GM10266 (cell line): Measurements from ENCODE around the gene NDUFB8.

ENCODE experiments used
- DNase-seq: peaks from one replicate; pipeline ENCODE4 v3.0.0; 2012; ENCODE audit errors: extremely low spot score
- CTCF ChIP-seq: IDR thresholded peaks from 2 replicates; pipeline ENCODE4 v1.5.1; 2012; ENCODE audit warnings: mild to moderate bottlenecking, low read depth; ENCODE audit not compliant: control insufficient read depth, insufficient read depth; ENCODE audit errors: missing control alignments

NDUFB8 gene

GRCh38 chr10:100506596-100507356 lies 22.9 kb downstream of the NDUFB8 start:
- DNase-seq = no peak
- TF ChIP-seq CTCF = no peak

DNA sequence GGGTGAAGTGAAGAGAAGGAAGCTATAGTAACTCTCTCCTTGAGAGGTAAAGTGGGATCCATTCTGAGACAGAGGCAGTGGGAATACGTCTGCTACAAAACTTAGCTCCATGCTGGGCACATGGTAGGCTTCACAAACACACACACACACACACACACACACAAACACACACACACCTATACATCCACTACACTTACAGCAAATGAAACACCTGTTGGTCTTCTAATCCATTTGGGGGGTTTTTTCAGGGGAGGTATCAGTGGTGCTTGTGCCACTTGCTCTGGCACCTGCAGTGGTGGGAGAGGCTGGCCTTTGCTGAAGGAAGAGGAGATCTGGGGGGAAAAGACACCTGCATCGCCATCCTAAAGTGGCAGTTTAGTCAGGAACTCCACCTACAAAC lies 24.5 kb downstream of the NDUFB8 start:
- TF ChIP-seq CTCF = no peak
- DNase-seq = no peak

DNA sequence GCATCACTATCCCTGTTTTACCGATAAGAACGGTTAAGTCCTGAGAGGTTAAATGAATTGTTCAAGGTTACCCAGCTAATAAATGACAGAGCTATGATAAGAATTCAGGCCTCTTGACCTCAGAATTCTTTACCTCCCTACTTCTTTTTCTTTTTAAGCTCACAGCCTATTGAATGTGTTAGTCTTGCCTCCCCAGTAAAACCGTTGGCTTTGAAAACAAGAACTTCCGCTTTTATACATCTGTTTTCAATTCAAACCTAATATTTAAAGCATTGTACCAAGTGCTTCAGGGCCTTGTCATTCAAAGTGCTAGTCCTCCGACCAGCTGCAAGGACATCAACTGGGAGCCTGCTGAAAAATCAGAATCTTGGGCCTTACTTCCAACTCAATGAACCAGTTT lies 25.6 kb downstream of the NDUFB8 start:
- no peak for TF ChIP-seq CTCF
- DNase-seq = no peak

DNA sequence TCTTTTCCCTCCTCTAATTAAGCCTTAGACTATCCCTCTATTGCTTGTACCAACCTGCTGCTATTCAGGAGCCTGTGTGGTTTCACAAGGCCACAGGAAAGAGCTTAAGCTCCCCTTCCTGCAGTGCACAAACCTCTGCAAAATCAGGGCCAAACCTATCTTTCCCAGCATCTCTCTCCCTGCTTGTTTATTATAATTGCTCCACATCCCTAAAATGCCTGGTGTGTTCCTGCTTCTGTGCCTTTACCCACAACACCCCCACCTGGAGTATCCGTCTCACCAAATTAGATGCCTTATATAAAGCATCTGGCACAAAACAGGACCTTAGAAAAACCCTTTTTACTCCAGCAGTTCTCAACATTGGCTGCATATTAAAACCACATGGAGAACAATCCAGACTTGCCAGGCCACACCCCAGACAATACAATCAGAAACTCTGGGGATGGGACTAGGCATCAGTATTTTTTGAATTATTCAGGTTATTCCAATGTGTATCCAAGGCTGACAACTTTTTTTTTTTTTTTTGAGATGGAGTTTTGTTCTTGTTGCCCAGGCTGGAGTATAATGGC lies 26.7 kb downstream of the NDUFB8 start:
- TF ChIP-seq CTCF = no peak
- DNase-seq = no peak

DNA sequence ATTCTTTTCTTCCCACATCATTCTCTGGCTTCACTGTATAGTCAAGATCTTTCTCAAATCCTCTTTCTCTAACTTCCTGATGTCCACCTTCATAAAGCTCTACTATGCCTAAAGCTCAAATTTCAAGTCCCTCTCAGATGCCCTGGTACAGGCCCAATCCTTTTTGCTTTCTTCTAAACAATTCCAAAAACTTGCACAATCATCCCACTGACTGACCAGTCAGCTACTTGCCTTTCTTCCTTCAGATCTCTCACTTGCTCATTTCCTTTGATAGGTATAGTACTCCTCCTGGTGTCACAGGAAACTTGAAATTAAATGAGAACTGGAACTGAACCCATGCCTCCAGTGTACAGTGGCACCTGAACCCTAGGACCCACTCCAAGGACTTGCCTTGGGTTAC lies 28.2 kb downstream of the NDUFB8 start:
- no peak for TF ChIP-seq CTCF
- DNase-seq = no peak

DNA sequence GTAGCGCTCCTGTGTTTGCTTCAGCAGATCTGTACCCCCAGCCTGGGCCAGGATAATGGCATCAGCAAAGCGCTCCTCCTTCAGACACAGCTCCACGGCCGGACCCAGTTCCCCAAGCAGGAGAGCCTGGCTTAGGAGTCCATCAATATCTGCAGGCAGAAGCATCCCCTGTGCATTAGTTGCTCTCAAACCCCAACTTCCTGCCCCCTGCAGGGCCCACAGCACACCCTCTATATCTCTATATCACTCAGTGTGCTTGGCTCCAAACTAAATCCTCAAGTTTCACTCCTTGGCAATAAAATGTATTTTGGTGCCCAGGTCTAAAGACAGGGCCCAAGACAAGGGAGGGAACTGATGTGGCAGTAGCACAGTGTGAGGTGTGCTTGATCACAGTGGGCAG lies 31.6 kb downstream of the NDUFB8 start:
- TF ChIP-seq CTCF = no peak
- no peak for DNase-seq

DNA sequence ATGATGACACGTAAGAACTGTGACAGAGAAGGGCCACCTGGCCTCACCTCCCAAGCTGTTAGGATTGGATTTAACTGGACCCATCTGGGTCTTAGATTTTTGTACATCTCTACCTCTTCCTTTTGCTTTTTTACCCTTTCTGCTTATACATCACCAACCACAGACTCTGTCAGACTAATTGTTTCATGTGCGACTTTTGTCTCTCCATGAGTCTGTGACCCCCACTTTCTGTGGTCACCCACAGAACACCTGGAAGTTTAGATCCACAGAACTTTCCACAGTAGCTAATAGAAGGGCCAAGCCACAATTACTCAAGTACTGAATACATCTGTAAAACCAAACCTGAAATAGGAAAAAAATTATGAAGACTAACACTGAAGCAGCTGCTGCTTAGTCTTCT lies 33.1 kb downstream of the NDUFB8 start:
- TF ChIP-seq CTCF = no peak
- DNase-seq = no peak
